ENCODE results near the gene CEP290. TPM values are rescaled to one million over a fixed set of nuclear protein-coding genes. Genes with fewer than 3 reads are reported as not detected.

CEP290 gene
- total RNA-seq, 4 donors from 2014 or later, result 5.6 to 77.8 (median 16.3) TPM

- DNase-seq, result no peak
- H3K27ac ChIP-seq, result no peak overlapping the region
- no peak overlapping the region for H3K4me3 ChIP-seq
- H3K4me1 ChIP-seq, result no peaks in the 10 kb centered on the region
- no peaks in the 10 kb centered on the region for H3K9me3 ChIP-seq
- H3K36me3 ChIP-seq, result no peaks in the 10 kb centered on the region
- intact Hi-C loops (cut with DNase I; ENCODE audit: low total_unique reads), result no loop called here
- H3K27me3 ChIP-seq, result no peaks in the 10 kb centered on the region
- TF ChIP-seq CTCF (IDR thresholded peaks at IDR 0.05) (no peak), POLR2A (IDR thresholded peaks at IDR 0.05) (no peak)
Measured at GRCh38 chr12:88081247-88081646, 60.6 kb downstream of the CEP290 start.

- no peaks in the 10 kb centered on the region for H3K4me1 ChIP-seq
- H3K27me3 ChIP-seq, result no peaks in the 10 kb centered on the region
- intact Hi-C loops (cut with DNase I; ENCODE audit: low total_unique reads), result no loop called here
- no peak overlapping the region for H3K4me3 ChIP-seq
- H3K36me3 ChIP-seq, result no peaks in the 10 kb centered on the region
- no peaks in the 10 kb centered on the region for H3K9me3 ChIP-seq
- no peak overlapping the region for H3K27ac ChIP-seq
- DNase-seq, result no peak
- TF ChIP-seq POLR2A (IDR thresholded peaks at IDR 0.05), result no peak
- no peak for TF ChIP-seq CTCF (IDR thresholded peaks at IDR 0.05)
Measured at GRCh38 chr12:88067301-88067700, 74.6 kb downstream of the CEP290 start.

- DNase-seq, result no peak
- TF ChIP-seq CTCF (IDR thresholded peaks at IDR 0.05) (no peak), POLR2A (IDR thresholded peaks at IDR 0.05) (no peak)
- Histone ChIP-seq H3K4me3 (no peak overlapping the region), H3K27me3 (no peaks in the 10 kb centered on the region), H3K36me3 (no peaks in the 10 kb centered on the region), H3K9me3 (no peaks in the 10 kb centered on the region), H3K27ac (no peak overlapping the region), H3K4me1 (no peaks in the 10 kb centered on the region)
- intact Hi-C loops (cut with DNase I; ENCODE audit: low total_unique reads), result no loop called here
Measured at GRCh38 chr12:88063375-88063774, 78.5 kb downstream of the CEP290 start.

- intact Hi-C loops (cut with DNase I; ENCODE audit: low total_unique reads), result no loop called here
- TF ChIP-seq CTCF (IDR thresholded peaks at IDR 0.05) (no peak), POLR2A (IDR thresholded peaks at IDR 0.05) (no peak)
- DNase-seq, result no peak
- no peak overlapping the region for H3K4me3 ChIP-seq
- no peak overlapping the region for H3K27ac ChIP-seq
- H3K36me3 ChIP-seq, result no peaks in the 10 kb centered on the region
- H3K27me3 ChIP-seq, result no peaks in the 10 kb centered on the region
- no peaks in the 10 kb centered on the region for H3K9me3 ChIP-seq
- no peaks in the 10 kb centered on the region for H3K4me1 ChIP-seq
Measured at GRCh38 chr12:88062474-88062873, 79.4 kb downstream of the CEP290 start.

GRCh38 chr12:88058719-88059077, 83.2 kb downstream of the CEP290 start:
- intact Hi-C loops (cut with DNase I; ENCODE audit: low total_unique reads), result no loop called here
- no peak for DNase-seq
- Histone ChIP-seq H3K27ac (no peak overlapping the region), H3K27me3 (no peaks in the 10 kb centered on the region), H3K9me3 (no peaks in the 10 kb centered on the region), H3K4me1 (no peaks in the 10 kb centered on the region), H3K36me3 (no peaks in the 10 kb centered on the region), H3K4me3 (no peak overlapping the region)
- no peak for TF ChIP-seq POLR2A (IDR thresholded peaks at IDR 0.05)
- no peak for TF ChIP-seq CTCF (IDR thresholded peaks at IDR 0.05)

All from uterus (tissue), 4 donors.